Endothelial cell of umbilical vein (primary cell): ENCODE measurements around the gene CMPK2. TPM values are rescaled to one million over a fixed set of nuclear protein-coding genes. Genes with fewer than 3 reads are reported as not detected.

ENCODE experiments used
- BruUV-seq: library from RNA; stranded (reverse); fragments of 400-500 nt; replicated peaks from 2 replicates; lab custom pipeline; 2021; lab: Mats Ljungman, UMichigan
- CTCF ChIA-PET: fragments of 300-600, 350-600 bp; sonication (Branson Sonifier 250); formaldehyde crosslinking; loops from one replicate; lab custom pipeline; 2021; ENCODE audit warnings: antibody characterized with exemption, inconsistent platforms; lab: Charles Lee
- POLR2A ChIA-PET: fragments of 300-600, 350-600 bp; sonication (Branson Sonifier 250); formaldehyde crosslinking; loops from one replicate; lab custom pipeline; 2021; ENCODE audit warnings: antibody characterized with exemption, inconsistent platforms; lab: Charles Lee
- DNase-seq: peaks from one replicate; pipeline ENCODE4 v3.0.0-alpha.2; 2011; ENCODE audit warnings: low read depth, low spot score
- FAIRE-seq: peaks from 2 replicates; lab custom pipeline; 2011; peaks lifted over from hg19 to GRCh38; lab: Jason Lieb, UNC
- H2AFZ ChIP-seq: 2 replicates; pipeline ENCODE4 v1.6.0; 2012; ENCODE audit warnings: low read depth, low read length, control low read depth, inconsistent platforms
- H3K27ac ChIP-seq: 2 replicates; pipeline ENCODE4 v1.5.1; 2011; ENCODE audit warnings: low read depth, mild to moderate bottlenecking, control low read depth, low read length, moderate library complexity; ENCODE audit not compliant: insufficient read depth
- H3K27me3 ChIP-seq, 2 experiments: 2 replicates each; pipeline versions ENCODE4 v1.6.0 to v1.6.1; 2011; ENCODE audit warnings: low read length in 2 of 2, mixed read lengths in 1 of 2; ENCODE audit not compliant: control insufficient read depth in 2 of 2, insufficient read depth in 2 of 2
- H3K36me3 ChIP-seq, 2 experiments: 2 replicates in 1 of 2; 3 replicates in 1 of 2; pipeline ENCODE4 v1.5.1; 2011; ENCODE audit warnings: low read length in 2 of 2, mild to moderate bottlenecking in 1 of 2, moderate library complexity in 1 of 2; ENCODE audit not compliant: control insufficient read depth in 2 of 2, insufficient read depth in 2 of 2; ENCODE audit errors: extremely low read depth in 1 of 2
- H3K4me1 ChIP-seq: 3 replicates; pipeline ENCODE4 v1.5.1; 2011; ENCODE audit warnings: mild to moderate bottlenecking, low read length; ENCODE audit not compliant: control insufficient read depth, insufficient read depth; ENCODE audit errors: extremely low read depth
- H3K4me2 ChIP-seq: 2 replicates; pipeline ENCODE4 v1.6.1; 2011; ENCODE audit warnings: low read length, control low read depth, mixed read lengths; ENCODE audit not compliant: insufficient read depth
- H3K4me3 ChIP-seq, 3 experiments: fragments of 200-600 bp in 1 of 3; sonication (generic), shearing (Covaris generic) in 1 of 3; replicated peaks in 1 of 3; 2 replicates each; pipeline ENCODE4 v1.5.1; 2011 to 2016; ENCODE audit warnings: control low read depth in 3 of 3, low read length in 3 of 3, mild to moderate bottlenecking in 2 of 3, inconsistent platforms in 1 of 3, low read depth in 1 of 3, moderate library complexity in 1 of 3; ENCODE audit not compliant: insufficient read depth in 1 of 3
- H3K79me2 ChIP-seq: 2 replicates; pipeline ENCODE4 v1.6.0; 2012; ENCODE audit warnings: low read length, inconsistent platforms; ENCODE audit not compliant: control insufficient read depth, insufficient read depth
- H3K9ac ChIP-seq: replicated peaks from 2 replicates; pipeline ENCODE3; 2011; ENCODE audit warnings: low read length, control low read depth; ENCODE audit not compliant: insufficient read depth; ENCODE audit errors: extremely low read depth
- H3K9me1 ChIP-seq: replicated peaks from 3 replicates; pipeline ENCODE4 v1.6.0; 2011; ENCODE audit warnings: mild to moderate bottlenecking, low read length; ENCODE audit not compliant: control insufficient read depth, insufficient read depth; ENCODE audit errors: extremely low read depth
- H3K9me3 ChIP-seq: replicated peaks from 2 replicates; pipeline ENCODE4 v1.5.1; 2012; ENCODE audit warnings: low read length, inconsistent platforms; ENCODE audit not compliant: control insufficient read depth, insufficient read depth
- H4K20me1 ChIP-seq: replicated peaks from 2 replicates; pipeline ENCODE3; 2011; ENCODE audit warnings: mild to moderate bottlenecking, low read length; ENCODE audit not compliant: control insufficient read depth, insufficient read depth; ENCODE audit errors: extremely low read depth
- EZH2 ChIP-seq: IDR thresholded peaks from 2 replicates; pipeline ENCODE4 v1.6.1; 2012; ENCODE audit warnings: borderline replicate concordance, low read depth, mild to moderate bottlenecking, moderate library complexity, low read length, inconsistent platforms; ENCODE audit not compliant: severe bottlenecking
- FOS ChIP-seq: IDR thresholded peaks from 2 replicates; pipeline ENCODE4 v1.6.1; 2011; ENCODE audit warnings: mild to moderate bottlenecking, low read length, moderate library complexity, borderline replicate concordance; ENCODE audit not compliant: insufficient read depth
- GATA2 ChIP-seq: IDR thresholded peaks from 2 replicates; pipeline ENCODE4 v1.7.0; 2011; ENCODE audit warnings: low read depth, mild to moderate bottlenecking, moderate library complexity, mixed read lengths, low read length; ENCODE audit not compliant: insufficient read length, insufficient read depth
- JUN ChIP-seq: IDR thresholded peaks from 2 replicates; pipeline ENCODE4 v1.6.1; 2011; ENCODE audit warnings: borderline replicate concordance, low read depth; ENCODE audit not compliant: insufficient read length, insufficient read depth
- MAX ChIP-seq: IDR thresholded peaks from 2 replicates; pipeline ENCODE4 v1.6.1; 2011; ENCODE audit not compliant: insufficient read depth, insufficient read length
- MYC ChIP-seq: IDR thresholded peaks from one replicate; pipeline ENCODE4 v1.6.1; 2011; ENCODE audit warnings: mild to moderate bottlenecking, low read depth, low read length
- POLR2A ChIP-seq: IDR thresholded peaks from 2 replicates; pipeline ENCODE4 v1.6.1; 2012; ENCODE audit warnings: low read depth, mild to moderate bottlenecking, control low read depth, low read length
- POLR2AphosphoS5 ChIP-seq: IDR thresholded peaks from 2 replicates; pipeline ENCODE4 v1.6.1; 2012; ENCODE audit warnings: low read depth, mild to moderate bottlenecking, control low read depth, low read length, moderate library complexity; ENCODE audit not compliant: insufficient read depth
- dilution Hi-C: fragments of 300-500 bp; cut with MboI; formaldehyde crosslinking; loops from one replicate; pipeline ENCODE4 v1.15.0; 2019; ENCODE audit warnings: low sequenced_read_pairs; ENCODE audit not compliant: extremely low pct_ligation_motif_present
- intact Hi-C: fragments of 100-400 bp; cut with micrococcal nuclease; formaldehyde crosslinking; loops from one replicate; pipeline ENCODE4 v1.10.0; 2022
- polyA plus RNA-seq, 4 experiments: library from polyadenylated mRNA; depleted of rRNA in 3 of 4; stranded (reverse) in 3 of 4; unstranded in 1 of 4; fragments of >200 nt; gene quantifications; 2 replicates each; pipeline versions ENCODE4 v1.2.1 to v1.2.3, GENCODE V29; 2011 to 2012; ENCODE audit warnings: missing spikeins in 1 of 4
- total RNA-seq: library from RNA; stranded (reverse); gene quantifications from 2 replicates; pipeline ENCODE4 v1.2.3, GENCODE V29; 2021
- TF ChIP-seq, protein P1 (sequence below), 2 donors: IDR thresholded peaks; 1 replicate in 1 of 2; 2 replicates in 1 of 2; pipeline ENCODE4 v1.5.1; 2011; ENCODE audit warnings: low read length in 2 of 2, mild to moderate bottlenecking in 2 of 2, moderate library complexity in 2 of 2, control low read depth in 1 of 2, inconsistent platforms in 1 of 2, low read depth in 1 of 2; ENCODE audit not compliant: insufficient read depth in 1 of 2; ENCODE audit errors: extremely low read depth in 1 of 2

The CMPK2 gene
- total and polyA plus RNA-seq, 2 donors (not counting 3 experiments of a cell fraction or from before 2014, with no cell fraction given), result 0.15 to 0.69 TPM

GRCh38 chr2:6824962-6825361 is 40.7 kb downstream of the CMPK2 start:
- dilution Hi-C loops, result no loop called here
- H3K4me1 ChIP-seq, result peaks cover 12% of the 10 kb centered on the region
- H2AFZ ChIP-seq, result no peak overlapping the region
- CTCF ChIA-PET, result no interaction called here
- intact Hi-C loops, result loop anchor here (10.0 kb wide), 1 partner anchor 1860 kb away; the partner anchor contains the start of gene ID2
- peaks cover 0 to 2% of the 10 kb centered on the region in 2 experiments for H3K27me3 ChIP-seq
- no peaks in the 10 kb centered on the region for H4K20me1 ChIP-seq
- no peaks in the 10 kb centered on the region for H3K9me1 ChIP-seq
- BruUV-seq, result no TSS peak
- no peak overlapping the region for H3K4me2 ChIP-seq
- POLR2A ChIA-PET, result no interaction called here
- no peaks in the 10 kb centered on the region for H3K79me2 ChIP-seq
- H3K36me3 ChIP-seq, result no peaks in the 10 kb centered on the region
- H3K4me3 ChIP-seq, result no peak overlapping the region
- H3K27ac ChIP-seq, result no peak overlapping the region
- no peak for DNase-seq
- H3K9ac ChIP-seq, result no peak overlapping the region
- no peak for TF ChIP-seq POLR2A
- TF ChIP-seq POLR2AphosphoS5, result no peak
- TF ChIP-seq MYC, result no peak
- TF ChIP-seq EZH2, result no peak
- no peak for TF ChIP-seq FOS
- TF ChIP-seq MAX, result no peak
- TF ChIP-seq GATA2, result no peak
- no peak for TF ChIP-seq JUN
- TF ChIP-seq, protein P1, sequence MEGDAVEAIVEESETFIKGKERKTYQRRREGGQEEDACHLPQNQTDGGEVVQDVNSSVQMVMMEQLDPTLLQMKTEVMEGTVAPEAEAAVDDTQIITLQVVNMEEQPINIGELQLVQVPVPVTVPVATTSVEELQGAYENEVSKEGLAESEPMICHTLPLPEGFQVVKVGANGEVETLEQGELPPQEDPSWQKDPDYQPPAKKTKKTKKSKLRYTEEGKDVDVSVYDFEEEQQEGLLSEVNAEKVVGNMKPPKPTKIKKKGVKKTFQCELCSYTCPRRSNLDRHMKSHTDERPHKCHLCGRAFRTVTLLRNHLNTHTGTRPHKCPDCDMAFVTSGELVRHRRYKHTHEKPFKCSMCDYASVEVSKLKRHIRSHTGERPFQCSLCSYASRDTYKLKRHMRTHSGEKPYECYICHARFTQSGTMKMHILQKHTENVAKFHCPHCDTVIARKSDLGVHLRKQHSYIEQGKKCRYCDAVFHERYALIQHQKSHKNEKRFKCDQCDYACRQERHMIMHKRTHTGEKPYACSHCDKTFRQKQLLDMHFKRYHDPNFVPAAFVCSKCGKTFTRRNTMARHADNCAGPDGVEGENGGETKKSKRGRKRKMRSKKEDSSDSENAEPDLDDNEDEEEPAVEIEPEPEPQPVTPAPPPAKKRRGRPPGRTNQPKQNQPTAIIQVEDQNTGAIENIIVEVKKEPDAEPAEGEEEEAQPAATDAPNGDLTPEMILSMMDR (IDR thresholded peaks at IDR 0.05; ENCODE audit: extremely low read depth in 1 of 2, insufficient read depth in 1 of 2, low read depth in 1 of 2, low read length in 2 of 2), result no peak
- FAIRE-seq, result no peak
- H3K9me3 ChIP-seq, result no peaks in the 10 kb centered on the region
